Measurements from ENCODE around the gene MPZL3.

DNA sequence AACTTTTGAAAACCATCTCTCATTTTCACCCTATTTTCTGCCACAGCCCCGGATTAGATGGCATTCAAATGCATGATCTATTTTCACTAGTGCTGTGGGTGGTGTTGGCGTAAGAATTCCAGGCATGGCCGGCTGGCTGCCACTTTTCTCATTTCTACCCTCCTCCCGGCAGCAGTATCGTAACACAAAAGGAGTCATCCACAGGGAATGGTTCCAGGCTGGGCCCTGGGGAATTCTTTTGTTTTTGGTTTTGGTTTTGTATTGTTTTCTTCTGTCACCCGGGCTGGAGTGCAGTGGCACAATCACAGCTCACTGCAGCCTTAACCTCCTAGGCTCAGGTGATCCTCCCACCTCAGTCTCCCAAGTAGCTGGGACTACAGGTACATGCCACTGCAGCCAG is 41.2 kb downstream of the MPZL3 start:
- TF ChIP-seq POLR2AphosphoS5 (IDR thresholded peaks at IDR 0.05) (no peak), EP300 (IDR thresholded peaks at IDR 0.05) (no peak)
- TF ChIP-seq, protein P1, sequence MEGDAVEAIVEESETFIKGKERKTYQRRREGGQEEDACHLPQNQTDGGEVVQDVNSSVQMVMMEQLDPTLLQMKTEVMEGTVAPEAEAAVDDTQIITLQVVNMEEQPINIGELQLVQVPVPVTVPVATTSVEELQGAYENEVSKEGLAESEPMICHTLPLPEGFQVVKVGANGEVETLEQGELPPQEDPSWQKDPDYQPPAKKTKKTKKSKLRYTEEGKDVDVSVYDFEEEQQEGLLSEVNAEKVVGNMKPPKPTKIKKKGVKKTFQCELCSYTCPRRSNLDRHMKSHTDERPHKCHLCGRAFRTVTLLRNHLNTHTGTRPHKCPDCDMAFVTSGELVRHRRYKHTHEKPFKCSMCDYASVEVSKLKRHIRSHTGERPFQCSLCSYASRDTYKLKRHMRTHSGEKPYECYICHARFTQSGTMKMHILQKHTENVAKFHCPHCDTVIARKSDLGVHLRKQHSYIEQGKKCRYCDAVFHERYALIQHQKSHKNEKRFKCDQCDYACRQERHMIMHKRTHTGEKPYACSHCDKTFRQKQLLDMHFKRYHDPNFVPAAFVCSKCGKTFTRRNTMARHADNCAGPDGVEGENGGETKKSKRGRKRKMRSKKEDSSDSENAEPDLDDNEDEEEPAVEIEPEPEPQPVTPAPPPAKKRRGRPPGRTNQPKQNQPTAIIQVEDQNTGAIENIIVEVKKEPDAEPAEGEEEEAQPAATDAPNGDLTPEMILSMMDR (IDR thresholded peaks at IDR 0.05) = no peak
